Caco-2 (cell line): ENCODE results near the gene ROBO1. TPM values are rescaled to one million over a fixed set of nuclear protein-coding genes. Genes with fewer than 3 reads are reported as not detected.

ENCODE experiments used
- BruUV-seq: library from RNA; stranded (reverse); fragments of 400-500 nt; replicated peaks from 2 replicates; lab custom pipeline; 2021; lab: Mats Ljungman, UMichigan
- CTCF ChIA-PET: fragments of 300-600 bp; sonication (Branson Sonifier 250); formaldehyde crosslinking; loops from one replicate; lab custom pipeline; 2022; ENCODE audit warnings: antibody characterized with exemption; lab: Charles Lee
- POLR2A ChIA-PET: fragments of 300-600 bp; sonication (Branson Sonifier 250); formaldehyde crosslinking; loops from one replicate; lab custom pipeline; 2022; ENCODE audit warnings: antibody characterized with exemption; lab: Charles Lee
- DNase-seq, 2 experiments: peaks; one replicate each; pipeline versions ENCODE4 v3.0.0 to v3.0.0-alpha.2; 2020 to 2022
- H3K27me3 ChIP-seq: replicated peaks from 2 replicates; pipeline ENCODE4 v1.6.0; 2011; ENCODE audit warnings: low read length; ENCODE audit not compliant: control insufficient read depth, insufficient read depth
- H3K36me3 ChIP-seq: 2 replicates; pipeline ENCODE4 v1.5.1; 2011; ENCODE audit warnings: low read length; ENCODE audit not compliant: control insufficient read depth, insufficient read depth
- H3K4me1 ChIP-seq: fragments of 250-450 bp; sonication (Bioruptor Pico); 2 replicates; pipeline ENCODE4 v1.5.1; 2020; ENCODE audit warnings: mild to moderate bottlenecking
- H3K4me3 ChIP-seq: 2 replicates; pipeline ENCODE4 v1.5.1; 2011; ENCODE audit warnings: low read depth, mild to moderate bottlenecking, control low read depth, low read length
- H3K9me3 ChIP-seq: fragments of 250-450 bp; sonication (Bioruptor Pico); 2 replicates; pipeline ENCODE4 v1.5.1; 2020; ENCODE audit warnings: mild to moderate bottlenecking, moderate library complexity
- H3K27ac Mint-ChIP-seq: one replicate; pipeline ENCODE4 v1.8.0; 2022; ENCODE audit warnings: mixed read lengths; ENCODE audit not compliant: unreplicated experiment
- H3K27me3 Mint-ChIP-seq: one replicate; pipeline ENCODE4 v1.8.0; 2022; ENCODE audit warnings: mixed read lengths; ENCODE audit not compliant: insufficient read depth, unreplicated experiment
- H3K36me3 Mint-ChIP-seq: one replicate; pipeline ENCODE4 v1.8.0; 2022; ENCODE audit warnings: mild to moderate bottlenecking, mixed read lengths; ENCODE audit not compliant: insufficient read depth, unreplicated experiment
- H3K4me1 Mint-ChIP-seq: one replicate; pipeline ENCODE4 v1.8.0; 2022; ENCODE audit warnings: low read depth, mixed read lengths; ENCODE audit not compliant: unreplicated experiment
- H3K4me3 Mint-ChIP-seq: one replicate; pipeline ENCODE4 v1.8.0; 2022; ENCODE audit warnings: mild to moderate bottlenecking, moderate library complexity, mixed read lengths; ENCODE audit not compliant: unreplicated experiment
- H3K9me3 Mint-ChIP-seq: one replicate; pipeline ENCODE4 v1.8.0; 2022; ENCODE audit warnings: mixed read lengths; ENCODE audit not compliant: unreplicated experiment
- CTCF ChIP-seq, 2 experiments: fragments of 200-600 bp in 1 of 2; IDR thresholded peaks; 1 replicate in 1 of 2; 2 replicates in 1 of 2; pipeline versions ENCODE4 v1.5.1 to v1.8.0; 2011 to 2022; ENCODE audit warnings: antibody characterized with exemption in 1 of 2, control low read depth in 1 of 2, inconsistent platforms in 1 of 2, low read depth in 1 of 2, low read length in 1 of 2, mild to moderate bottlenecking in 1 of 2, moderate library complexity in 1 of 2; ENCODE audit not compliant: insufficient read depth in 1 of 2, severe bottlenecking in 1 of 2, unreplicated experiment in 1 of 2
- intact Hi-C: fragments of 100-400 bp; cut with micrococcal nuclease; formaldehyde crosslinking; loops from one replicate; pipeline ENCODE4 v1.10.0; 2022; ENCODE audit not compliant: unreplicated experiment
- total RNA-seq: library from RNA; stranded (reverse); gene quantifications from 2 replicates; pipeline ENCODE4 v1.2.3, GENCODE V29; 2022

The ROBO1 gene
- total RNA-seq, 1 experiment from 2014 or later = 1.8 TPM

GRCh38 chr3:78732893-78733292 lies 1034.9 kb downstream of the ROBO1 start:
- no peak overlapping the region for H3K4me3 Mint-ChIP-seq
- no peak for DNase-seq
- Histone ChIP-seq H3K4me1 (no peaks in the 10 kb centered on the region), H3K4me3 (no peak overlapping the region), H3K27me3 (no peaks in the 10 kb centered on the region), H3K36me3 (no peaks in the 10 kb centered on the region), H3K9me3 (no peaks in the 10 kb centered on the region)
- H3K9me3 Mint-ChIP-seq = no peaks in the 10 kb centered on the region
- no TSS peak for BruUV-seq
- no peak for TF ChIP-seq CTCF (IDR thresholded peaks at IDR 0.05; ENCODE audit: insufficient read depth in 1 of 2, low read depth in 1 of 2, low read length in 1 of 2, severe bottlenecking in 1 of 2, unreplicated experiment in 1 of 2)
- H3K27me3 Mint-ChIP-seq = no peaks in the 10 kb centered on the region
- CTCF ChIA-PET = no interaction called here
- no peak overlapping the region for H3K27ac Mint-ChIP-seq
- intact Hi-C loops = no loop called here
- no peaks in the 10 kb centered on the region for H3K36me3 Mint-ChIP-seq
- POLR2A ChIA-PET = no interaction called here
- H3K4me1 Mint-ChIP-seq = no peaks in the 10 kb centered on the region

- CTCF ChIA-PET = no interaction called here
- intact Hi-C loops = no loop called here
- no peak overlapping the region for H3K4me3 Mint-ChIP-seq
- no peaks in the 10 kb centered on the region for H3K9me3 Mint-ChIP-seq
- Histone ChIP-seq H3K9me3 (no peaks in the 10 kb centered on the region), H3K4me3 (no peak overlapping the region), H3K4me1 (no peaks in the 10 kb centered on the region), H3K36me3 (no peaks in the 10 kb centered on the region), H3K27me3 (no peaks in the 10 kb centered on the region)
- POLR2A ChIA-PET = no interaction called here
- no peaks in the 10 kb centered on the region for H3K4me1 Mint-ChIP-seq
- no TSS peak for BruUV-seq
- H3K27me3 Mint-ChIP-seq = no peaks in the 10 kb centered on the region
- DNase-seq = no peak
- H3K36me3 Mint-ChIP-seq = no peaks in the 10 kb centered on the region
- no peak for TF ChIP-seq CTCF (IDR thresholded peaks at IDR 0.05; ENCODE audit: insufficient read depth in 1 of 2, low read depth in 1 of 2, low read length in 1 of 2, severe bottlenecking in 1 of 2, unreplicated experiment in 1 of 2)
- H3K27ac Mint-ChIP-seq = no peak overlapping the region
Observed at GRCh38 chr3:78732471-78732870, 1035.3 kb downstream of the ROBO1 start.

- Histone ChIP-seq H3K27me3 (no peaks in the 10 kb centered on the region), H3K4me1 (no peaks in the 10 kb centered on the region), H3K9me3 (no peaks in the 10 kb centered on the region), H3K36me3 (no peaks in the 10 kb centered on the region), H3K4me3 (no peak overlapping the region)
- POLR2A ChIA-PET = no interaction called here
- TF ChIP-seq CTCF (IDR thresholded peaks at IDR 0.05; ENCODE audit: insufficient read depth in 1 of 2, low read depth in 1 of 2, low read length in 1 of 2, severe bottlenecking in 1 of 2, unreplicated experiment in 1 of 2) = no peak
- H3K4me3 Mint-ChIP-seq = no peak overlapping the region
- H3K27me3 Mint-ChIP-seq = no peaks in the 10 kb centered on the region
- no peak overlapping the region for H3K27ac Mint-ChIP-seq
- no peaks in the 10 kb centered on the region for H3K9me3 Mint-ChIP-seq
- DNase-seq = no peak
- H3K4me1 Mint-ChIP-seq = no peaks in the 10 kb centered on the region
- intact Hi-C loops = no loop called here
- H3K36me3 Mint-ChIP-seq = no peaks in the 10 kb centered on the region
- BruUV-seq = no TSS peak
- CTCF ChIA-PET = no interaction called here
Observed at GRCh38 chr3:78729946-78730345, 1037.9 kb downstream of the ROBO1 start.
